VCaP (cell line): ENCODE data around the gene MYRFL.

Source experiments
- H3K27ac ChIP-seq: fragments of 450-650 bp; 2 replicates; pipeline ENCODE4 v1.5.1; 2017
- CTCF ChIP-seq: fragments of 450-650 bp; conservative IDR thresholded peaks from 2 replicates; pipeline ENCODE4 v1.5.1; 2017; ENCODE audit warnings: mild to moderate bottlenecking, moderate library complexity

MYRFL gene

GRCh38 chr12:69948851-69949250 lies 123.8 kb downstream of the MYRFL start:
- no peak overlapping the region for H3K27ac ChIP-seq
- TF ChIP-seq CTCF = no peak

- no peak for TF ChIP-seq CTCF
- no peak overlapping the region for H3K27ac ChIP-seq
These were observed 124.4 kb downstream of the MYRFL start for GRCh38 chr12:69949311-69950002.

GRCh38 chr12:69951108-69951507 lies 126.1 kb downstream of the MYRFL start:
- TF ChIP-seq CTCF = no peak
- H3K27ac ChIP-seq = no peak overlapping the region

GRCh38 chr12:69952890-69953289 lies 127.9 kb downstream of the MYRFL start:
- peak overlapping the region; percentile 47 for H3K27ac ChIP-seq
- TF ChIP-seq CTCF = no peak

GRCh38 chr12:69961246-69961645 lies 136.2 kb downstream of the MYRFL start:
- no peak overlapping the region for H3K27ac ChIP-seq
- no peak for TF ChIP-seq CTCF

- H3K27ac ChIP-seq = no peak overlapping the region
- no peak for TF ChIP-seq CTCF
These were observed 141.4 kb downstream of the MYRFL start for GRCh38 chr12:69966409-69966808.

- H3K27ac ChIP-seq = no peak overlapping the region
- no peak for TF ChIP-seq CTCF
These were observed 141.8 kb downstream of the MYRFL start for GRCh38 chr12:69966839-69967238.
